GM12874 (cell line): ENCODE results near the gene TXLNA.

ENCODE experiments used
- CTCF ChIP-seq: IDR thresholded peaks from 2 replicates; pipeline ENCODE4 v1.5.1; 2011; ENCODE audit warnings: low read depth, mild to moderate bottlenecking, control low read depth, low read length, moderate library complexity; ENCODE audit not compliant: insufficient read depth

TXLNA gene

GRCh38 chr1:32159189-32159588, 20.3 kb upstream of the TXLNA start:
- TF ChIP-seq CTCF: no peak

DNA sequence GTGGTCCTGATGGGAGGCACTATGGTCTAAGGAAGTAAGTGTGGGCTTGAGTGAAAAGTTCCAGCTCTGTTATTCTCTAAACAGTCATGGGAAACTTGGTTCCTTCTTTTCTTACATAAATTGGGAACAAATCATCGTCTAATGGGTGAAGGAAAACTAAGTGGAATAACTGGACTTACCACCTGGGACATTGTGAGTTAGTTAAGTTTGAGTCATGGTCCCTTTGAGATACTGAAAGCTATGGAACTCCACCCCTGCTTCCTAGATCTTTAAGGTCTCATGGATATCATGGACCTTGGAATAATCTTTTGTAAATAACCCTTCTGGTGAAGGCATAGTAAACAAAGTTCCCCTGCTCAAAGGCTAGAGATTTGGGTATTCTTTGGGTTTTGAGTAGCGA, 16.1 kb upstream of the TXLNA start:
- no peak for TF ChIP-seq CTCF

DNA sequence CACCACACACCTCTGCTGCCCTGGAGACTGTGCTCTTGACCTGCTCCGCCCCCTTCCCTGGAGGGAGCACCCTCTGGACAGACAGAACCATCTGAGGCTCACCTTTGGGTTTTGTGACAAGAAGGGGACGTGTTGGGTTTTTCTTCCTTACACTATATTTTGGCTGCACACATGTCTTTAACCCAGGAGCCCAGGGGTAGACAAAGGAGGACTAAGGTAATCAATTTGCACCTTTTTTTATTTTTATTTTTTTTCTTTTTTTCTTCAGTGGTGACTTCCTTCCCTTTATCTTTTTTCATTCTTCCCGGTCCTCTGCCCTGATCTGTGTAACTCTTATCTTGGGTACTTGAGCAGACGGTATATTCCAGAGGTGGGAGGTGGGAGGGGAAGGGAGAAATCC, 8.5 kb upstream of the TXLNA start:
- no peak for TF ChIP-seq CTCF

DNA sequence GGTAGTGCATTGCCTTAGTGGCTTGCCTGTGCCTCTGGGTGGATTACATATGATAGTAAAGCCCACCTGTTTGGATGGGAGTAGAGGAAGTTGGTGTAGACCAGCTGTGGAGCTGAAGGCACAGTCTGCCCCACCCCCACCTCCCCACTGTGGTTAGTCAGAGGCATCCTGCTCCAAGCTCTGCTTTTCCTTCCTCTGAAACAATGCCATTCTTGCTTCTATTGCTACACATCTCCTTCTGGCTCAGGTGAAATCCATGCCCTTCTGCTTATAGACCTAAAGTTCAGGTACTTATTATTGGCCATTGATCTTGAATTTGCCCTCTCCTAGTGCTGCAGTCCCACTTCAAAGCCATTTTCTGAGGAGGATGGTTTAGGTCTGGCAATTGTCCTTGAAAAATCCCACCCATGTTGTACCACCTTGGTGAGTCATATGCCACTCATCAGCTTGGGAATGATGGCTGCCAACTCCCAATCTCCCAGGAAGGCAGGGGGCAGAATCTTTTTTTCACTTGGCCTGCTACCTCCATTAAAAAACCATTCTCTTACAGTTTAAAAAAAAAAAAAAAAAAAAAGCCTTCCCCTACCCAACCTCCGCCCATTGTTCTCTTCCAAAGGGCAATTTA, 6.7 kb upstream of the TXLNA start:
- TF ChIP-seq CTCF: no peak

DNA sequence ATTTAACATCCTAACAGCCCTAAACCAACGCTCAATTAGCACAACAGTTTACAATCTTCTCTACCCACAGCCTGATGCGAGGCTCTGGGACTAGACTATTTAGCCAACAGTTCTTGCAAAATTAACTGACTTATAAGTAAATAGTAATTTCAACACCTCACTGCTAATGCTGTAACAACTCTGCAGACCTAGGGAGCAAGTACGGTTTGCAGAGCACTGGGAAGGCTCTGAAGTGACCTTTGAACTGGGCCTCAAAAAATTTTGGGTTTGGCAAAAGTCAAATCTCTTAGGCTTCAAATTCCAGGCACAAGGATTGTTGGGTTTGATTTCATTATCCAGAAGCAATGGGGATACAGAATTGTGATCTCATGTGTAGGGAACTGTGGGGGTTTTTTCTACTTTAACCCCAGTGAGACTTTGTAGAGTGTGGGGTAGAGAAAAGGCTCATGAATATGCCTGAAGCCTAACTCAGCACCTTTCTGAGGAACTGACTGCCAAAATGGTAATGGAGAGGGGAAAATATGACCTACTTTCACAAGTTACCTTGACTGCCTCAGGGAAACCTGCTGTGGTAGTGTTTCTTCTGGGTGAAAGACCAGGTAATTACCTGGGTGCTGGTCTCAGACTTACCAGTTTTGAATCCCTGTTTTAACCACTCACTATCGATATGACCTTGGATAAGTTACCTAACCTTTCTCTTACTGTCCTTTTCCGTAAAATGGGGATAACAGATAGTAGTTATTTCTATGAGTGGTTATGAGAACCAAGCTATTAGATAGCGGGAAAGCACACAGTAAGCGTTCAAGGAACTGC, 889 bp upstream of the TXLNA start:
- no peak for TF ChIP-seq CTCF

GRCh38 chr1:32179193-32179442, 357 bp upstream of the TXLNA start:
- no peak for TF ChIP-seq CTCF

GRCh38 chr1:32180186-32181060, 948 bp downstream of the TXLNA start:
- TF ChIP-seq CTCF: no peak
